Activated CD8-positive, alpha-beta memory T cell treated with anti-CD3 and anti-CD28 coated beads, Interleukin-2, amount 10 ng/mL, durations not matched to agents 7 days and 5 days (primary cell): ENCODE data around the gene NPAS2. TPM values are rescaled to one million over a fixed set of nuclear protein-coding genes. Genes with fewer than 3 reads are reported as not detected.

Experiments
- ATAC-seq: fragments of 150-1000 bp; cut with Tn5 transposase; one replicate; pipeline ENCODE4 v1.10.0; 2021; ENCODE audit warnings: moderate library complexity
- CTCF ChIA-PET: fragments of 350-600 bp; sonication (Branson Sonifier 250); formaldehyde crosslinking; loops from one replicate; lab custom pipeline; 2021; ENCODE audit warnings: antibody characterized with exemption; lab: Charles Lee
- DNase-seq: peaks from one replicate; pipeline ENCODE4 v3.0.0-alpha.2; 2020
- H3K27ac Mint-ChIP-seq: one replicate; pipeline ENCODE4 v1.8.0; 2021; ENCODE audit warnings: mild to moderate bottlenecking, mixed read lengths
- H3K27me3 Mint-ChIP-seq: one replicate; pipeline ENCODE4 v1.8.0; 2021; ENCODE audit warnings: mixed read lengths
- H3K36me3 Mint-ChIP-seq: one replicate; pipeline ENCODE4 v1.8.0; 2021; ENCODE audit warnings: mild to moderate bottlenecking, mixed read lengths
- H3K4me1 Mint-ChIP-seq: one replicate; pipeline ENCODE4 v1.8.0; 2021; ENCODE audit warnings: mixed read lengths
- H3K4me3 Mint-ChIP-seq: one replicate; pipeline ENCODE4 v1.8.0; 2021; ENCODE audit warnings: mild to moderate bottlenecking, moderate library complexity, mixed read lengths
- H3K9me3 Mint-ChIP-seq: one replicate; pipeline ENCODE4 v1.8.0; 2022; ENCODE audit warnings: low read depth, mixed read lengths
- total RNA-seq, 2 experiments: library from RNA; stranded (reverse); gene quantifications; one replicate each; pipeline ENCODE4 v1.2.3, GENCODE V29; 2021

The NPAS2 gene
- total RNA-seq, 2 experiments from 2014 or later = 0.41 to 0.47 TPM

DNA sequence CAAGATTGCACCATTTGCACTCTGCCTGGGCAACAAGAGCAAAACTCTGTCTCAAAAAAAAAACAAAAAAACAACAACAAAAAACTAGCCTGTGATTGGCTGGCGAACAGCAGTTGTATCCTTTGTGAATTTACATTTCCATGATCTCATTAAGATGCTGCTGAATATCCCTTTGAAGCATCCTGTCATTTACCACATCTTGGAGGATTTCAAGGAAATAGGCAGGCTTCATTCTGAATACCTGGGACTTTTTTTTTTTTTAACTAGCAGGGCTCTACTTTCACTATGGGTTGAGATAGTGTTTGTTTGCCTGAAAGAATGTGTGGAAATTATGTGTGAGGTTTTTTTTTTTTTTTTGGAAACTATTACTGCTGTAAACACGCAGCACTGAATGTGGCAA is 132.6 kb downstream of the NPAS2 start:
- Mint-ChIP-seq H3K9me3 (no peaks in the 10 kb centered on the region), H3K27me3 (no peaks in the 10 kb centered on the region), H3K27ac (no peak overlapping the region), H3K36me3 (no peaks in the 10 kb centered on the region), H3K4me3 (no peak overlapping the region), H3K4me1 (peaks cover 1% of the 10 kb centered on the region)
- CTCF ChIA-PET = no interaction called here
- DNase-seq = no peak
- ATAC-seq = no peak

DNA sequence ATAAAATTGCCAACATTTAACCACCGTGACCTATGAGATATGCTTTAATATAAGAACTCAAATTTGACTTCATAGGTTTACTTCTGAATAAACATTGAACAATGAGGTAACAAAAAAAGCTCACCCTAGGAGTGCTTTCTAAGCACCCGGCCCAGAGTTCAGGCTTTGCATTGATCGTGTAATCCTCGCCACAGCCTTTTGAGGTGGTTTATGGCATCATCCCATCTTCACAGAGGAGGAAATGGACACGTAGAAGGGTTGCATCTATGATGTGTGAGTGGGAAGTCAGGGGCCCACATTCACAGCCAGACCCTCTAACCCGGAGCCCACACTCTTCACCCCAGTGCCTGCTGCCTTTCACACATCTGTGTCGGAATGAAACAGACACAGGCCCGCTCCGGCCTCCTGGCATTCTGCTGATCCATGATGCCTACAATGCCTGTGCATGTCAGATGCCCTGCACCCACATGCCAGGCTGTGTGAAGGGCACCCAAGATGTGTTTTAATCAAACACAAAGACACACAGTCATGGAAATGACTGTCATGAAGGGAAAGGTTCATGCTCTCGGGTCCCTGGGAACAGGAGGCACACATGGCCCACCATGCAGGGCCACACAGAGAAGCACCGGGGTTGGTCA is 133.6 kb downstream of the NPAS2 start:
- H3K27me3 Mint-ChIP-seq = no peaks in the 10 kb centered on the region
- DNase-seq = no peak
- no peaks in the 10 kb centered on the region for H3K36me3 Mint-ChIP-seq
- peaks cover 1% of the 10 kb centered on the region for H3K4me1 Mint-ChIP-seq
- CTCF ChIA-PET = no interaction called here
- H3K9me3 Mint-ChIP-seq = no peaks in the 10 kb centered on the region
- ATAC-seq = no peak
- no peak overlapping the region for H3K4me3 Mint-ChIP-seq
- H3K27ac Mint-ChIP-seq = no peak overlapping the region

DNA sequence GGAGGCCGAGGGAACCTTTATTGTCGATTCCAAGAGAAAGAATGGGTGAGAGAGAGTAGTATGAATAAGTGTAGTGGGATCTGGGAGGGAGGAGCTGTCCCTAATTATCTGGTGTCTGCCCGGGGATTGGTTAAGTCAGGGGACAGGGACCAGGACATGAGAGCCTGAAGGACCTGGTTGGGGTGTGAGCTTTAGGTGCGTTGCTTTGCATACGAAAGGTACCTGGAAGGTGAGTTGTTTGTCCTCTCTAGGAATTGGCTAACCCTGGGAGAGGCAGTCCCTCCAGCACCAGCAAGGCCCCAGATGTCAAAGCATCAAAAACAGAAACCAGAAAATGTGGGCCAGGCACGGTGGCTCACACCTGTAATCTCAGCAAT is 134.1 kb downstream of the NPAS2 start:
- no peaks in the 10 kb centered on the region for H3K36me3 Mint-ChIP-seq
- DNase-seq (no peak), ATAC-seq (no peak)
- no peak overlapping the region for H3K27ac Mint-ChIP-seq
- no peaks in the 10 kb centered on the region for H3K9me3 Mint-ChIP-seq
- peaks cover 1% of the 10 kb centered on the region for H3K4me1 Mint-ChIP-seq
- CTCF ChIA-PET = no interaction called here
- no peak overlapping the region for H3K4me3 Mint-ChIP-seq
- H3K27me3 Mint-ChIP-seq = no peaks in the 10 kb centered on the region

DNA sequence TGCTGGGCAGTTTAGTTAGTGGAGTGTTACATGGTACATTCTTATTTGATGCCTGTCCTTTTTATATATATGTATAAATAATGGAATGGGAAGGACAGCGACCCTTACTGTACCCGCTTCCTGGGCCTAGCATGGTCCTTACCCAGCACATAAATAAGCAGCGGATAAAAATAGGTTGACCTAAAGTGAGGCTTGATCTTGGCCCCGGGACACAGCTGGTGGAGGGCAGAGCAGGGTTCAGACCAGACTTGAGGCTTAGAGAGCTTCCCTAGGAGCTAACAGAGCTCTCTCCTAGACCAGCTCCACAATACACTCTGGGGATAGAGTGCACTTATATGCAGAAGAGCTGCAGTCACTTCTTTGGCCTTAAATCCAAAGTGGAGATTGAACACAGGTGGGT is 135.3 kb downstream of the NPAS2 start:
- Mint-ChIP-seq H3K4me1 (peaks cover 1% of the 10 kb centered on the region), H3K36me3 (no peaks in the 10 kb centered on the region), H3K4me3 (no peak overlapping the region), H3K27me3 (no peaks in the 10 kb centered on the region), H3K27ac (no peak overlapping the region), H3K9me3 (no peaks in the 10 kb centered on the region)
- CTCF ChIA-PET = no interaction called here
- no peak for DNase-seq
- no peak for ATAC-seq

- Mint-ChIP-seq H3K27ac (no peak overlapping the region), H3K9me3 (no peaks in the 10 kb centered on the region), H3K36me3 (no peaks in the 10 kb centered on the region), H3K27me3 (no peaks in the 10 kb centered on the region), H3K4me1 (peaks cover 1% of the 10 kb centered on the region), H3K4me3 (no peak overlapping the region)
- ATAC-seq (no peak), DNase-seq (no peak)
- CTCF ChIA-PET = no interaction called here
Observed at GRCh38 chr2:100956081-100956480, 136.1 kb downstream of the NPAS2 start.

DNA sequence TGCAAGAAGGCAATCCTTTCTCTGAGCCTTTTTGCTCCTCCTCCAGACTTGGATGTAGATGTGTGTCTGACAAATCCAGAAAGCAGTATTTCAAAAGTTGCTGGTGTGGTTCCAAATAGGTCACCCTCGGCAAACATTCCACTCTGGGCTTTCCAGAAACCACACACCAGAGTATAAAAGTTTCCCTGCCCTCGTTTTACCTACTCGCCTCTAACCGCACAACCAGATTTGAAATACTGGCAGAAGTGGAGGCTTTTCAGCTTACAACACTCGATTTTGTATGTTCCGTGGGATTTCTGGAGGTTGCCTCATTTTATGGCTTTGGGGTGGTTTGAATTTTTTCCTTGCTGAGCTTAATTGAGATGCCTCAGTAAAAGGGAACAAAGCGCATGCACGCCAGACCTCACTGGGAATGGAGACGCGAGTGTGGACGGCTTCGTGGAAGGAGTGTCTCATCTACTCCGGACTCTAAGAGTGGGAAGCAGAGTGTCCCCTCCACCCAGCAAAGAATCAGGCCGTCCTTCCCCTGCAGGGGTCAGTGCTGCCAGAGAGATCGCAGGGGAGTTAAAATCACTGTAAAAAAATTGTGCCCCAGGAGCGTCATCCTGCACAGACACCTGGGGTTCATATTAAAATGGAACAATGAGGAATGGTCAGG is 138.2 kb downstream of the NPAS2 start:
- H3K4me1 Mint-ChIP-seq = peaks cover 1% of the 10 kb centered on the region
- H3K36me3 Mint-ChIP-seq = no peaks in the 10 kb centered on the region
- H3K27ac Mint-ChIP-seq = no peak overlapping the region
- H3K4me3 Mint-ChIP-seq = no peak overlapping the region
- CTCF ChIA-PET = no interaction called here
- H3K27me3 Mint-ChIP-seq = no peaks in the 10 kb centered on the region
- ATAC-seq (no peak), DNase-seq (no peak)
- H3K9me3 Mint-ChIP-seq = no peaks in the 10 kb centered on the region

GRCh38 chr2:100959225-100959880 is 139.4 kb downstream of the NPAS2 start:
- H3K36me3 Mint-ChIP-seq = no peaks in the 10 kb centered on the region
- no peaks in the 10 kb centered on the region for H3K9me3 Mint-ChIP-seq
- no peak overlapping the region for H3K27ac Mint-ChIP-seq
- CTCF ChIA-PET = no interaction called here
- H3K4me1 Mint-ChIP-seq = no peaks in the 10 kb centered on the region
- no peak overlapping the region for H3K4me3 Mint-ChIP-seq
- ATAC-seq (no peak), DNase-seq (no peak)
- H3K27me3 Mint-ChIP-seq = no peaks in the 10 kb centered on the region

GRCh38 chr2:100960688-100961087 is 140.7 kb downstream of the NPAS2 start:
- Mint-ChIP-seq H3K27ac (no peak overlapping the region), H3K4me3 (no peak overlapping the region), H3K36me3 (no peaks in the 10 kb centered on the region), H3K9me3 (no peaks in the 10 kb centered on the region), H3K4me1 (no peaks in the 10 kb centered on the region), H3K27me3 (no peaks in the 10 kb centered on the region)
- ATAC-seq (no peak), DNase-seq (no peak)
- CTCF ChIA-PET = no interaction called here

DNA sequence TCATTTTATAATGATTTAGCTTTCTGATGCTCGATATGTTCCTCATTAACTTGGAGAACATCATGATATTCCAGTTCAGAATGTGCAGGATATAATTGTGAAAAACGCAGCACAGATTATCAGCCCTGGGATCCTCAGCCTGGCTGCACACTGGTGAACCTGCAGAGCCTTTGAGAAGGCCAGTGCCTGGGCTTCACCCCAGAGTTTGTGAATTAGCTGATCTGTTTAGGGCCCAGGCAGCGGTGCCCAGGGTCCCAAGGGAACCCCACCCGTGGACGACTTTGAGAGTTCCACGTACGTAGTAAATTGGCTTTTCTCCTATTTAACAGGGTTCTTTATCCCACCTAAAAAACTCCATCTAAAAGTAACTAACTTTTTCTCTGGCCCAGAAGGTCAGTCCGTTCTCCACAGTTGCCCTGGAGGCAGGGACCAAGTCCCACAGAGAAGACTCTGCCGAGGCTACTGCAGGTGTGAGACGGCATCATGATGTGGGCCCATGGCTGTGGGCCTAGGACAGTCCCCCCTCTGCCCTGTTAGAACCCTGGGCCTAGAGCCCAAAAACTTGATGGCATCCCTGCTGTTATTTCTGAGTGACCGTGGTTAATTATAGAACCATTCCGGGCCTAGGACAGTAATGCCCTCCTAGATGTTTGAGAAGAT is 142.6 kb downstream of the NPAS2 start:
- Mint-ChIP-seq H3K4me3 (no peak overlapping the region), H3K27ac (no peak overlapping the region), H3K36me3 (no peaks in the 10 kb centered on the region), H3K9me3 (no peaks in the 10 kb centered on the region), H3K27me3 (no peaks in the 10 kb centered on the region), H3K4me1 (no peaks in the 10 kb centered on the region)
- no peak for DNase-seq
- ATAC-seq = no peak
- CTCF ChIA-PET = no interaction called here

DNA sequence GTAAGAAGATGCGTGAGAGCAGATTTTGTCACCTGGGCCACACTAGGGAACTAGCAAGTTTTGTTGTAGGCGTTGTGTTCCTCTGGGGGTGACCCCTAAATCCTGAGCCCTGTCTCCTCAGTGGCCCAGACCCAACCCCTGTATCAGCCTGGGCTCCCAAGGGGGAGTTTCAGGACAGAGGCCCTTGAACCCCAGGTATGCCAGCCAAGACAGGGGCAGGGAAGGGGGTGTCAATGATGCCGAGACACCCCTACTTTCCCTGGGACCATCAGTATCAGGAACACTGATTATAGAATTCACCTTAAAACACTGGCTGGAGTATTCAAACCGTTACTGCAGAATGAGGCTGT is 143.1 kb downstream of the NPAS2 start:
- no peak overlapping the region for H3K27ac Mint-ChIP-seq
- CTCF ChIA-PET = no interaction called here
- H3K36me3 Mint-ChIP-seq = no peaks in the 10 kb centered on the region
- H3K4me1 Mint-ChIP-seq = no peaks in the 10 kb centered on the region
- no peaks in the 10 kb centered on the region for H3K27me3 Mint-ChIP-seq
- H3K4me3 Mint-ChIP-seq = no peak overlapping the region
- H3K9me3 Mint-ChIP-seq = no peaks in the 10 kb centered on the region
- ATAC-seq (no peak), DNase-seq (no peak)

DNA sequence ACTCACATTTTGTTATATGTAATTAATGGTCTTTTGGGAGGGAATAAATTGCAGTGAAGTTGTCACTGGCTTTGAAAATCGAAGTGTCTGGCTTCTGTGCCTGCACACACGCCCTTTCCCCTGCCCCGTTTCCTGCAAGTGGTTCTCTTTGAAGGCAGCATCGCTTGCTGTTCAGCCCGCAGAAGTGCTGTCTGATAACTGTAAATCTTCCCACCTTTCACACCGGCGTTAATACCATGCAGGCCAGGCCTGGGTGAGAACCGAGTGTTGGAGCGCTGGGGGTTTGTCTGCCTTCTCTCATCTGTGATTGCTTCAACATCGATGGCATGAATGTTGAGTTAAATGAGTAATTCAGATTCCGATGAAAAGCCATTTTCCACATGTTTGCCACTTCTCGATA is 144.3 kb downstream of the NPAS2 start:
- CTCF ChIA-PET = no interaction called here
- DNase-seq (no peak), ATAC-seq (no peak)
- Mint-ChIP-seq H3K9me3 (no peaks in the 10 kb centered on the region), H3K27me3 (no peaks in the 10 kb centered on the region), H3K4me1 (no peaks in the 10 kb centered on the region), H3K4me3 (no peak overlapping the region), H3K27ac (no peak overlapping the region), H3K36me3 (no peaks in the 10 kb centered on the region)

- CTCF ChIA-PET = interaction anchor here (0.9 kb wide), 1 partner anchor 45 kb away, joined by 3 read pairs; no protein-coding TSS in a partner anchor
Observed at GRCh38 chr2:100964681-100965169, 144.8 kb downstream of the NPAS2 start.

GRCh38 chr2:100965596-100965995 is 145.7 kb downstream of the NPAS2 start:
- DNase-seq (no peak), ATAC-seq (no peak)
- H3K4me3 Mint-ChIP-seq = no peak overlapping the region
- H3K36me3 Mint-ChIP-seq = no peaks in the 10 kb centered on the region
- H3K9me3 Mint-ChIP-seq = no peaks in the 10 kb centered on the region
- no peak overlapping the region for H3K27ac Mint-ChIP-seq
- H3K4me1 Mint-ChIP-seq = no peaks in the 10 kb centered on the region
- CTCF ChIA-PET = interaction anchor here (0.9 kb wide), 1 partner anchor 46 kb away, joined by 3 read pairs; no protein-coding TSS in a partner anchor
- H3K27me3 Mint-ChIP-seq = no peaks in the 10 kb centered on the region

More at GRCh38 chr2:100964681-100965169, 144.8 kb downstream of the NPAS2 start:
- ATAC-seq (no peak), DNase-seq (no peak)
- Mint-ChIP-seq H3K36me3 (no peaks in the 10 kb centered on the region), H3K27me3 (no peaks in the 10 kb centered on the region), H3K9me3 (no peaks in the 10 kb centered on the region), H3K4me1 (no peaks in the 10 kb centered on the region), H3K27ac (no peak overlapping the region), H3K4me3 (no peak overlapping the region)
